ENCODE data around the gene HOTAIR.

HOTAIR gene

DNA sequence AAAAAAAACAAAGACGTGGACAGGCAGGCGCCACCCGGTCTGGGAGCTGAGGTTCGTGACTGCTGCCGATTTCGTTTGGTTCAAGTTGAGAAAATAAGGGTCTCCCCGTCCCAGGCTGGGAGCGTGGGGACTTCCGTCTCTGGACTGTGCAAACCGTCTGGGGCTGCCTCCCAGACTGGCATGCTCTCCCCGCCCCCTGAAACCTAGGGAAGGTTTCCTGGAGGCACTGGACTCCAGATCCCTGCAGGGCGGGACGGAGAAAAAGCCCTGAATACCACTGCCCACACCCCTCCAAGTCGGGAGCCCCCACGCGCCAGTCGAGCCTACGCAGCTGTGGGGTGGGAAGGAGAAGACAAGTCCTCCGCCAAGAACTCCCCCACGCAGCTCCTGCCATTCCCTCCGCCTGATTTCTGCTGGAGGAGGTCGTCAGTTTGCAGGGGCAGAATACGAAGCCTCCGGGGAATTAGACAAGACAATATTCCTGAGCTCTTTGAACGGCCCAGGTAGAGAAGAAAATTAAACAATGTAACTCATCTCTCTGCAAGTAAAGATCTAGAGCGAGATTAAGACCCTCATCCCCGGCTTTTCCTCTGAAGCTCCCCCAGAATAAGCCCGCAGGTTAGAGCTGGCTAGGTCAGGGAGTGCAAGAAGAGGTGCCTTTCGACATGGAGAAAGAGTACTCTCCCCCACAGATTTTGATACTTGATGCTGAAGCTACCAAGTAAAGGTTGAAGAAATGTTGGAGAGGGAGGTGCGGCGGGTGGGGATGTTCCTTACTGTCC, 46.5 kb downstream of the HOTAIR start:
- H3K27ac ChIP-seq: no peak overlapping the region
- TF ChIP-seq, protein P1, sequence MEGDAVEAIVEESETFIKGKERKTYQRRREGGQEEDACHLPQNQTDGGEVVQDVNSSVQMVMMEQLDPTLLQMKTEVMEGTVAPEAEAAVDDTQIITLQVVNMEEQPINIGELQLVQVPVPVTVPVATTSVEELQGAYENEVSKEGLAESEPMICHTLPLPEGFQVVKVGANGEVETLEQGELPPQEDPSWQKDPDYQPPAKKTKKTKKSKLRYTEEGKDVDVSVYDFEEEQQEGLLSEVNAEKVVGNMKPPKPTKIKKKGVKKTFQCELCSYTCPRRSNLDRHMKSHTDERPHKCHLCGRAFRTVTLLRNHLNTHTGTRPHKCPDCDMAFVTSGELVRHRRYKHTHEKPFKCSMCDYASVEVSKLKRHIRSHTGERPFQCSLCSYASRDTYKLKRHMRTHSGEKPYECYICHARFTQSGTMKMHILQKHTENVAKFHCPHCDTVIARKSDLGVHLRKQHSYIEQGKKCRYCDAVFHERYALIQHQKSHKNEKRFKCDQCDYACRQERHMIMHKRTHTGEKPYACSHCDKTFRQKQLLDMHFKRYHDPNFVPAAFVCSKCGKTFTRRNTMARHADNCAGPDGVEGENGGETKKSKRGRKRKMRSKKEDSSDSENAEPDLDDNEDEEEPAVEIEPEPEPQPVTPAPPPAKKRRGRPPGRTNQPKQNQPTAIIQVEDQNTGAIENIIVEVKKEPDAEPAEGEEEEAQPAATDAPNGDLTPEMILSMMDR (IDR thresholded peaks at IDR 0.05): no peak
- no peak overlapping the region for H3K4me3 ChIP-seq
- no peak for DNase-seq (ENCODE audit: low spot score)

DNA sequence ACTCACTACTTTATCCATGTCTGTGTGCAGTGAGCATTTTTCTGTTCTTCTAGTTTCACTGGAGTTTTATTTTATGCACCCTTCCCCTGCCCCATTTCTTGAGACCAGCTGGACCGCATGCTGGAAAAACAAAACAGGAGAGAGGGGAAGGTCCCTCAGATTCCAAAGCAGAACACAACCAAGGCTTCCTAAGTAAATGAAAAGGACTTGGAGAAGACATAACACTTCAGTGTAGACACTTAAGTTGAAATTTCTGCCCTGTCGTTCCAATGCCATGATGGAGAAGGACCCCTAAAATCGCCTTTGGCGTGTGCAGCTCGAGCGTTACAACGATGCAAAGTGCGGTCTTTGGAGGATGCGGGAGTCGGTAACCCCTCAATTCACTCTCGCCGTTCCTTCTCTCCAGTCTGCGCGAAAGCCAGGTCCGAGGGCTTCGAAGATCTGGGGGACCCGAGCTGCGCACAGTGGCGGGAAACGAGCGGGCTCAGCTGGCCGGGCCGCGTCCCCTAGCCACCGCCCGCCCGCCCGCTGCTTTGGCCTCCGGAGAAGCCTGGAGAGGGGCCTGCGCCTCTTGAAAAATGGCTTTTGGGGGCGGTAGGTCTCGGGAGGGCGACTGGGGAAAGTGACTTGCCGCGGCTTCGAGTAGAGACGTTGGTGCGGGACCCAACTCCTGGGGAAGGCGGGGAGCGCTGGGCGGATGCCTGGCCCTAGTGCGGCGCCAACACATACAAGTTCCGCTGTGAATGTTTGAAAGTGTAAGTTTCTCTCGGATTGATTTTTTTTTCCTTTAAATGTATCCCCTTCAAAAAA, 47.3 kb downstream of the HOTAIR start:
- H3K27ac ChIP-seq: no peak overlapping the region
- DNase-seq (ENCODE audit: low spot score): no peak
- H3K4me3 ChIP-seq: peak overlapping the region; percentile 19
- TF ChIP-seq, protein P1 (IDR thresholded peaks at IDR 0.05): no peak

DNA sequence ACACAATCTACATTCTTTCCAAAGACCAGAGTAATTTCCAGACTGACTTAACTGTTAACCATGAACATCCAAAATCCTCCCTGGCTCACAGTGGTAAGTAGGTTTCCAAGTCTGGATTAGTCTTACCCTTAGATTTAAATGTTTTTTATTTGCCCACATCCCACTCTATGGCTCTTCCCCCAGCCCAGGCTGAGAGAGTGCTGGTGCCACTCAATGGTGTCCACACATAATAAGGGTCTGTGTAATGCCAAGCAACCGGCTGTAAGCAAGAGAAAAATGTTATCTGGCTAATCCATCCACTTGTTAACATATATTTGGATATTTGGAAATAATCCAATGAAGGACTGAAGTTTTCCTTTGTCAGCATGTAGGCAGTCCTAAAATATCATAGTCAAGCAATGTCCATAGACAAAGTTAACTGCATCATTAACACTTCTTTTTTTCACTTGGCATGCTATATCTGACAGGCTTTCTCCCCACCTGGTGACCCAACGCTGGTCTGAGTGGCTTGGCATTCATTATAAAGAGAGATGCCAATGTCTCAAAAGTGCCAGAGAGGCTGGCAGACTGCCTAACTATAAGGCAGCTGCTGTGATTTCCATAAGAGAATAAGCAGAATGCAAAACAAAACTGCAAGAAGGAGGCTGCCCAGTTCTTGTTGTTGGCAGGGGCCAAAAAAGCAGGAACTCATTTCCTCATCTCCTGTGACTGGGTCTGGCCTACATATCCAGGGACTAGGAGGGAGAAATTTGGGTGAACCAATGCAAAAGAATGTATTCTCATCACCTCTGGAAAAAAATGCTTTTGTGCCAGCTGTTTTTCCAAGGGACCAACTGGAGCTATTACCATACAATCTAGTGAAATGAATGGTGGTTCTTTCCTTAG, 50.0 kb downstream of the HOTAIR start:
- TF ChIP-seq, protein P1 (IDR thresholded peaks at IDR 0.05): no peak
- no peak overlapping the region for H3K27ac ChIP-seq
- no peak for DNase-seq (ENCODE audit: low spot score)
- H3K4me3 ChIP-seq: no peak overlapping the region

DNA sequence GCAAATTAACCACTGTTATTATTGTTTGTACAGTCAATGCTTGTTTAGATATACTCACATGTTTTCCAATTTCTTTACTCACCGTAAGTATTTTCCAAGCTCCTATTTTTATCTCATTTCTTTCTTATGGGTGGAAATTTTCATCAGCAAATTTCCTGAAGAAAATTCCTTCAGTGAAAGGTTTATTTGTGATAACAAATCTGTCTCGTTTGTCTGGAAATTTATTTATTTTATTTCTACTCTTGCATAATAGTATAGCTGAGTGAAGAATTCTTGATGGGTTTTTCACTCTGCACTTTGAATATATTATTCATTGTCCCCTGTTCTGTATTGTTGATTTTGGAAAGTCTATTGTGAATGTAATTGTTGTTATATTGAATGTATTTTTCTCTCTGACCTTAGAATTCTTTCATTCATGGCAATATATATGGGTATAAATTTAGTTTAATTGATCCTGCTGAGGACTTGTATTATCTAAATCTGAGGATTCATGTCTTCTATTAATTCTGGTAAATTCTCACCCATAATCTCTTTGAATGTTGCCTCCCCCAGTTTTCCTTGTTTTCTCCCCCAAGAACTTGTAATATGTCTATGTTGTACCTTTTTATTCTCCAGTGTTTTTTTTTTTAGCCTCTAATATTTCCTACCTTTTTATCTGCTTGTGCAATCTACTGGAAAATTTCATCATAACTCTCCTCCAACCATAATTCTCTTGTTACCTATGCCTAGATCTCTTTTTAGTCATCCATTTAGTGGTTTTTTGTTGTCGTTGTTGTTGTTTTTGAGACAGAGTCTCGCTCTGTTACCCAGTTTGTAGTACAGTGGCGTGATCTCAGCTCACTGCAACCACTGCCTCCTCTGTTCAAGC, 57.7 kb downstream of the HOTAIR start:
- Histone ChIP-seq H3K4me3 (no peak overlapping the region), H3K27ac (no peak overlapping the region)
- no peak for DNase-seq (ENCODE audit: low spot score)
- TF ChIP-seq, protein P1 (IDR thresholded peaks at IDR 0.05): no peak

Measured in coronary artery (tissue), 2 donors.